H9 (cell line): ENCODE results near the gene COTL1. TPM values are rescaled to one million over a fixed set of nuclear protein-coding genes. Genes with fewer than 3 reads are reported as not detected.

Experiments used
- DNase-seq: peaks from one replicate; pipeline ENCODE4 v3.0.0-alpha.2; 2017
- H2AFZ ChIP-seq: one replicate; pipeline ENCODE4 v1.6.1; 2013; ENCODE audit warnings: mild to moderate bottlenecking, low read length, control low read depth, moderate library complexity
- H2AK5ac ChIP-seq: 2 replicates; pipeline ENCODE4 v1.6.1; 2013; ENCODE audit warnings: low read length, control low read depth, mixed read lengths; ENCODE audit not compliant: insufficient read length
- H2BK120ac ChIP-seq: one replicate; pipeline ENCODE4 v1.6.1; 2013; ENCODE audit warnings: low read depth, mild to moderate bottlenecking, low read length, control low read depth, inconsistent platforms; ENCODE audit not compliant: poor library complexity, severe bottlenecking
- H2BK12ac ChIP-seq: 2 replicates; pipeline ENCODE4 v1.6.1; 2013; ENCODE audit warnings: low read length, control low read depth, mixed read lengths, low read depth; ENCODE audit not compliant: insufficient read length
- H2BK15ac ChIP-seq: 2 replicates; pipeline ENCODE4 v1.6.1; 2013; ENCODE audit warnings: low read depth, low read length, control low read depth
- H2BK20ac ChIP-seq: one replicate; pipeline ENCODE4 v1.6.1; 2013; ENCODE audit warnings: low read depth, mild to moderate bottlenecking, low read length, control low read depth, inconsistent platforms; ENCODE audit not compliant: poor library complexity, severe bottlenecking
- H2BK5ac ChIP-seq: 2 replicates; pipeline ENCODE4 v1.6.1; 2013; ENCODE audit warnings: low read length, control low read depth, mixed read lengths; ENCODE audit not compliant: insufficient read length
- H3K14ac ChIP-seq: 2 replicates; pipeline ENCODE4 v1.6.1; 2013; ENCODE audit warnings: low read length, control low read depth; ENCODE audit not compliant: insufficient read depth
- H3K18ac ChIP-seq: 2 replicates; pipeline ENCODE4 v1.6.1; 2013; ENCODE audit warnings: low read depth, mild to moderate bottlenecking, mixed read lengths, low read length, control low read depth; ENCODE audit not compliant: insufficient read length
- H3K23ac ChIP-seq: 2 replicates; pipeline ENCODE4 v1.6.1; 2013; ENCODE audit warnings: low read length, control low read depth, mixed read lengths, low read depth; ENCODE audit not compliant: insufficient read length
- H3K23me2 ChIP-seq: 2 replicates; pipeline ENCODE4 v1.6.1; 2013; ENCODE audit warnings: low read depth, mild to moderate bottlenecking, mixed read lengths, low read length, control low read depth; ENCODE audit not compliant: insufficient read length, poor library complexity, severe bottlenecking
- H3K27ac ChIP-seq: 2 replicates; pipeline ENCODE4 v1.5.1; 2013; ENCODE audit warnings: low read length, control low read depth, mixed read lengths, low read depth; ENCODE audit not compliant: insufficient read length
- H3K27me3 ChIP-seq: 2 replicates; pipeline ENCODE4 v1.6.1; 2013; ENCODE audit warnings: low read length, control low read depth, inconsistent platforms; ENCODE audit not compliant: insufficient read depth
- H3K4ac ChIP-seq: 2 replicates; pipeline ENCODE4 v1.6.1; 2013; ENCODE audit warnings: low read depth, mild to moderate bottlenecking, control low read depth, inconsistent platforms, low read length, moderate library complexity
- H3K4me1 ChIP-seq: 2 replicates; pipeline ENCODE4 v1.6.1; 2013; ENCODE audit warnings: low read length, control low read depth, inconsistent platforms; ENCODE audit not compliant: insufficient read depth
- H3K4me2 ChIP-seq: 2 replicates; pipeline ENCODE4 v1.6.1; 2013; ENCODE audit warnings: low read length, control low read depth, mixed read lengths; ENCODE audit not compliant: insufficient read length, insufficient read depth
- H3K56ac ChIP-seq: 2 replicates; pipeline ENCODE4 v1.6.1; 2013; ENCODE audit warnings: low read depth, mild to moderate bottlenecking, mixed read lengths, low read length, control low read depth; ENCODE audit not compliant: insufficient read length
- H3K79me1 ChIP-seq: 2 replicates; pipeline ENCODE4 v1.6.1; 2013; ENCODE audit warnings: low read depth, mild to moderate bottlenecking, moderate library complexity, low read length, control low read depth, inconsistent platforms; ENCODE audit not compliant: insufficient read depth, poor library complexity, severe bottlenecking
- H3K79me2 ChIP-seq: 2 replicates; pipeline ENCODE4 v1.6.1; 2013; ENCODE audit warnings: low read length, control low read depth, inconsistent platforms; ENCODE audit not compliant: insufficient read depth
- H3K9ac ChIP-seq: 2 replicates; pipeline ENCODE4 v1.6.1; 2013; ENCODE audit warnings: low read length, control low read depth, mixed read lengths; ENCODE audit not compliant: insufficient read length; ENCODE audit errors: extremely low read depth
- H3K9me3 ChIP-seq: one replicate; pipeline ENCODE4 v1.6.1; 2013; ENCODE audit warnings: low read depth, low read length, inconsistent platforms; ENCODE audit not compliant: control insufficient read depth
- H3T11ph ChIP-seq: one replicate; pipeline ENCODE4 v1.6.1; 2013; ENCODE audit warnings: mild to moderate bottlenecking, low read length, control low read depth, inconsistent platforms
- H4K20me1 ChIP-seq: one replicate; pipeline ENCODE4 v1.6.1; 2013; ENCODE audit not compliant: control insufficient read depth, insufficient read length, insufficient read depth
- H4K5ac ChIP-seq: 2 replicates; pipeline ENCODE4 v1.6.1; 2013; ENCODE audit warnings: low read depth, mild to moderate bottlenecking, mixed read lengths, low read length, control low read depth; ENCODE audit not compliant: insufficient read length
- H4K8ac ChIP-seq: replicated peaks from 2 replicates; pipeline ENCODE4 v1.6.1; 2013; ENCODE audit warnings: low read length, control low read depth, mixed read lengths, low read depth; ENCODE audit not compliant: insufficient read length
- H4K91ac ChIP-seq: 2 replicates; pipeline ENCODE4 v1.6.1; 2013; ENCODE audit warnings: low read depth, mild to moderate bottlenecking, moderate library complexity, mixed read lengths, low read length, control low read depth; ENCODE audit not compliant: insufficient read length
- H3K27ac Mint-ChIP-seq, 3 experiments: 2 replicates in 2 of 3; 3 replicates in 1 of 3; pipeline ENCODE4 v1.8.0; 2020 to 2021; ENCODE audit warnings: mixed read lengths in 3 of 3, mild to moderate bottlenecking in 1 of 3, moderate library complexity in 1 of 3
- H3K27me3 Mint-ChIP-seq: 2 replicates; pipeline ENCODE4 v1.8.0; 2021; ENCODE audit warnings: low read depth, mild to moderate bottlenecking, moderate library complexity, mixed read lengths
- H3K36me3 Mint-ChIP-seq, 3 experiments: 2 replicates in 2 of 3; 3 replicates in 1 of 3; pipeline ENCODE4 v1.8.0; 2020 to 2021; ENCODE audit warnings: low read depth in 3 of 3, mixed read lengths in 3 of 3; ENCODE audit not compliant: insufficient read depth in 1 of 3
- H3K4me1 Mint-ChIP-seq, 2 experiments: 2 replicates each; pipeline ENCODE4 v1.8.0; 2020; ENCODE audit warnings: mixed read lengths in 2 of 2
- H3K4me3 Mint-ChIP-seq, 2 experiments: 2 replicates in 1 of 2; 3 replicates in 1 of 2; pipeline ENCODE4 v1.8.0; 2020 to 2021; ENCODE audit warnings: mild to moderate bottlenecking in 2 of 2, mixed read lengths in 2 of 2, moderate library complexity in 1 of 2
- H3K9me3 Mint-ChIP-seq, 2 experiments: 2 replicates in 1 of 2; 3 replicates in 1 of 2; pipeline ENCODE4 v1.8.0; 2020; ENCODE audit warnings: mild to moderate bottlenecking in 2 of 2, mixed read lengths in 2 of 2, moderate library complexity in 1 of 2
- WGBS: extraction: QIAGEN DNeasy Blood & Tissue Kit; methylation state at CpG from one replicate; pipeline ENCODE4 v1.1.7; 2013; ENCODE audit warnings: missing lambda C conversion rate, low lambda C conversion rate, mixed read lengths; ENCODE audit not compliant: insufficient read length; ENCODE audit errors: extremely low coverage; 5-methylcytosine and 5-hydroxymethylcytosine counted together
- total RNA-seq: library from RNA; stranded (reverse); gene quantifications from 2 replicates; pipeline ENCODE4 v1.2.1, GENCODE V29; 2021
- TF ChIP-seq, protein P1 (sequence below): fragments of 200-600 bp; sonication (generic); conservative IDR thresholded peaks from 3 replicates; pipeline ENCODE4 v1.8.0; 2021; ENCODE audit warnings: antibody characterized with exemption, mild to moderate bottlenecking

Gene COTL1
- total RNA-seq, 1 experiment from 2014 or later = 81.4 TPM

DNA sequence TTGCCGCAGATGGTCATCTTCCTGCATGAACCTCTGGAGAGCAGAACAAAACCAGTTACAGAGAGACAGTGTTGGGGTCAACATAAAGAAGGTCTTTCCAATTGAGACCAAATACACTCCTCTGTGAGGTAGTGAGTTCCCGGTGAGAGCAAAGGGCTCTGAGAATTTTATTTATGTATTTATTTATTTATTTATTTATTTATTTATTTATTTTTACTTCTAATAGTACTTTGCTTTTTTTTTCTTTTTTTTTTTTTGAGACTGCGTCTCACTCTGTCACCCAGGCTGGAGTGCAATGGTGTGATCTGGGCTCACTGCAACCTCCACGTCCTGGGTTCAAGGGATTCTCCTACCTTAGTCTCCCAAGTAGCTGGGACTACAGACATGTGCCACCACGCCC is 12.1 kb upstream of the COTL1 start:
- Histone ChIP-seq H3K23me2 (no peaks in the 10 kb centered on the region), H2BK120ac (no peak overlapping the region), H4K91ac (no peak overlapping the region), H3K18ac (peak overlapping the region; percentile 63), H3T11ph (no peak overlapping the region), H4K5ac (peak overlapping the region; percentile 58), H3K4me2 (no peak overlapping the region), H3K27me3 (no peaks in the 10 kb centered on the region), H3K4ac (no peak overlapping the region), H4K8ac (peak overlapping the region; percentile 98), H2AFZ (peak overlapping the region; percentile 85), H3K14ac (peak overlapping the region; percentile 45; the same call in 1 of the 2 replicates), H2BK12ac (no peak overlapping the region), H3K27ac (no peak overlapping the region), H3K56ac (no peak overlapping the region), H3K23ac (no peak overlapping the region), H2AK5ac (no peak overlapping the region), H3K9me3 (no peaks in the 10 kb centered on the region), H2BK20ac (no peak overlapping the region), H3K79me1 (no peaks in the 10 kb centered on the region), H3K9ac (peak overlapping the region; percentile 31), H3K79me2 (no peaks in the 10 kb centered on the region), H4K20me1 (no peaks in the 10 kb centered on the region), H2BK5ac (no peak overlapping the region), H2BK15ac (no peak overlapping the region), H3K4me1 (no peaks in the 10 kb centered on the region; the same call in 1 of the 2 replicates)
- no peaks in the 10 kb centered on the region for H3K9me3 Mint-ChIP-seq
- no CpG with 5 or more reads among the region's 5 CpGs for WGBS
- H3K4me3 Mint-ChIP-seq = no peak overlapping the region
- TF ChIP-seq, protein P1, sequence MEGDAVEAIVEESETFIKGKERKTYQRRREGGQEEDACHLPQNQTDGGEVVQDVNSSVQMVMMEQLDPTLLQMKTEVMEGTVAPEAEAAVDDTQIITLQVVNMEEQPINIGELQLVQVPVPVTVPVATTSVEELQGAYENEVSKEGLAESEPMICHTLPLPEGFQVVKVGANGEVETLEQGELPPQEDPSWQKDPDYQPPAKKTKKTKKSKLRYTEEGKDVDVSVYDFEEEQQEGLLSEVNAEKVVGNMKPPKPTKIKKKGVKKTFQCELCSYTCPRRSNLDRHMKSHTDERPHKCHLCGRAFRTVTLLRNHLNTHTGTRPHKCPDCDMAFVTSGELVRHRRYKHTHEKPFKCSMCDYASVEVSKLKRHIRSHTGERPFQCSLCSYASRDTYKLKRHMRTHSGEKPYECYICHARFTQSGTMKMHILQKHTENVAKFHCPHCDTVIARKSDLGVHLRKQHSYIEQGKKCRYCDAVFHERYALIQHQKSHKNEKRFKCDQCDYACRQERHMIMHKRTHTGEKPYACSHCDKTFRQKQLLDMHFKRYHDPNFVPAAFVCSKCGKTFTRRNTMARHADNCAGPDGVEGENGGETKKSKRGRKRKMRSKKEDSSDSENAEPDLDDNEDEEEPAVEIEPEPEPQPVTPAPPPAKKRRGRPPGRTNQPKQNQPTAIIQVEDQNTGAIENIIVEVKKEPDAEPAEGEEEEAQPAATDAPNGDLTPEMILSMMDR = no peak
- H3K27me3 Mint-ChIP-seq = no peaks in the 10 kb centered on the region; the same call in 1 of the 2 replicates
- no peaks in the 10 kb centered on the region for H3K36me3 Mint-ChIP-seq
- DNase-seq = no peak
- no peak overlapping the region for H3K27ac Mint-ChIP-seq
- H3K4me1 Mint-ChIP-seq = peaks cover 7 to 20% of the 10 kb centered on the region in 2 experiments
